Measurements from ENCODE around the gene TBC1D23.

DNA sequence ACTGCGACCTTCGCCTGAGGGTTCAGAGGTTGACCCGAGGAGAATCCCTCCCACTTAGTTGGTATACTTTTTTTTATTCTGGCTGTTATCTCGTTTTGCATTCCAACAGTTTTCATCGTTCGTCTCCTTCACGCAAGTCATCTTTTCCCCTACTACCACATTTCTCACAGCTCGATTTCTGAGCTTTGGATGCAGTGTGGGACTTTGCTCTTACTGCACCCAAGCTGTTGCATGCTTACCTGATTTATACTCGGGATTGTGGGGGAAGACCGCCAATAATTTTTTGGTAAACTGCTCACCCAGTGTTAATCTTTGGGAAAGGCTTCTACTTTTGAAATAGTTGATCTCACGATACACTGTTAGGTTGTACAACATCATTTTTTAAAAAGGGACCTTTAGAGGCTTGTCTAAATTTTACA is 702 bp downstream of the TBC1D23 start:
- TF ChIP-seq, protein P1, sequence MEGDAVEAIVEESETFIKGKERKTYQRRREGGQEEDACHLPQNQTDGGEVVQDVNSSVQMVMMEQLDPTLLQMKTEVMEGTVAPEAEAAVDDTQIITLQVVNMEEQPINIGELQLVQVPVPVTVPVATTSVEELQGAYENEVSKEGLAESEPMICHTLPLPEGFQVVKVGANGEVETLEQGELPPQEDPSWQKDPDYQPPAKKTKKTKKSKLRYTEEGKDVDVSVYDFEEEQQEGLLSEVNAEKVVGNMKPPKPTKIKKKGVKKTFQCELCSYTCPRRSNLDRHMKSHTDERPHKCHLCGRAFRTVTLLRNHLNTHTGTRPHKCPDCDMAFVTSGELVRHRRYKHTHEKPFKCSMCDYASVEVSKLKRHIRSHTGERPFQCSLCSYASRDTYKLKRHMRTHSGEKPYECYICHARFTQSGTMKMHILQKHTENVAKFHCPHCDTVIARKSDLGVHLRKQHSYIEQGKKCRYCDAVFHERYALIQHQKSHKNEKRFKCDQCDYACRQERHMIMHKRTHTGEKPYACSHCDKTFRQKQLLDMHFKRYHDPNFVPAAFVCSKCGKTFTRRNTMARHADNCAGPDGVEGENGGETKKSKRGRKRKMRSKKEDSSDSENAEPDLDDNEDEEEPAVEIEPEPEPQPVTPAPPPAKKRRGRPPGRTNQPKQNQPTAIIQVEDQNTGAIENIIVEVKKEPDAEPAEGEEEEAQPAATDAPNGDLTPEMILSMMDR (IDR thresholded peaks at IDR 0.05; ENCODE audit: insufficient read depth, low read depth, low read length), result no peak
- TF ChIP-seq EZH2 (IDR thresholded peaks at IDR 0.05; ENCODE audit: insufficient read depth, low read length), result no peak

Measured in astrocyte (in vitro differentiated cells and primary cell).